ENCODE results near the gene SMURF1. TPM values are rescaled to one million over a fixed set of nuclear protein-coding genes. Genes with fewer than 3 reads are reported as not detected.
A peak's percentile ranks its signal among the peaks of the same experiment; 100 is the strongest.

SMURF1 gene
- total RNA-seq, 1 donor from 2014 or later: 34.4 TPM

DNA sequence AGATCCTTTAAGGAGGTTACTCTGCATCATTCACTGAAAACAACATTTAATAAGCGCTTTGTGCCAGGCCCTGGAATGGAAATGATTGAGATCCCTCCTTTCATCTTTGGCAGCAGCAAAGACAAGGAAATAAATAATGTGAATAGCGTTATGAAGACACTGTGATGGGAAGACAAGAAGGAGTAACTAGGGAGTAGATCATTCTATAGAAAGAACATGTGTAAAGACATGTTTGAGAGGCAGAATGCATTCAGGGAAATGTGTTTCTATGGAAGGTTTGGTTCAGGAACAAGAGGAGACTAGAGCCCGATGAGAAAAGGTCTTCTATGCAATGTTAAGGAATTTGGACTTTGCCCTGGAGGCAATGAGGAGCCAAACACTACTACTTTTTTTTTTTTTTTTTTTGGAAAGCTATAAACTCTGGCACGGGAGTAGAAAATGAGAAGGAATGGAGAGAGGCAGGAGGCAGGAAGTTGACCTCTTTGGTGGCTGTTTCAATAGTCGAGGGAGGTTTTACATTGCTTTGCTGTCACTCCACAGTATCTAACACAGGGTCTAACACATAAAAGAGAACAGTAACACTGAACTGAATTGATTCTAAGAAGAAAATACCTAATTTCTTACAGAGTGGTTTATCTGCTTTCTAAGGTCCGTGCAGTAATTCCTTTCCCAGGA lies 44.9 kb downstream of the SMURF1 start:
- Mint-ChIP-seq H3K9me3 (peaks cover 24% of the 10 kb centered on the region), H3K4me3 (peak overlapping the region; percentile 1), H3K27ac (peak overlapping the region; percentile 67), H3K4me1 (peaks cover 16% of the 10 kb centered on the region), H3K27me3 (ENCODE audit: low read depth) (no peaks in the 10 kb centered on the region), H3K36me3 (peaks cover 23% of the 10 kb centered on the region)
- TF ChIP-seq, protein P1, sequence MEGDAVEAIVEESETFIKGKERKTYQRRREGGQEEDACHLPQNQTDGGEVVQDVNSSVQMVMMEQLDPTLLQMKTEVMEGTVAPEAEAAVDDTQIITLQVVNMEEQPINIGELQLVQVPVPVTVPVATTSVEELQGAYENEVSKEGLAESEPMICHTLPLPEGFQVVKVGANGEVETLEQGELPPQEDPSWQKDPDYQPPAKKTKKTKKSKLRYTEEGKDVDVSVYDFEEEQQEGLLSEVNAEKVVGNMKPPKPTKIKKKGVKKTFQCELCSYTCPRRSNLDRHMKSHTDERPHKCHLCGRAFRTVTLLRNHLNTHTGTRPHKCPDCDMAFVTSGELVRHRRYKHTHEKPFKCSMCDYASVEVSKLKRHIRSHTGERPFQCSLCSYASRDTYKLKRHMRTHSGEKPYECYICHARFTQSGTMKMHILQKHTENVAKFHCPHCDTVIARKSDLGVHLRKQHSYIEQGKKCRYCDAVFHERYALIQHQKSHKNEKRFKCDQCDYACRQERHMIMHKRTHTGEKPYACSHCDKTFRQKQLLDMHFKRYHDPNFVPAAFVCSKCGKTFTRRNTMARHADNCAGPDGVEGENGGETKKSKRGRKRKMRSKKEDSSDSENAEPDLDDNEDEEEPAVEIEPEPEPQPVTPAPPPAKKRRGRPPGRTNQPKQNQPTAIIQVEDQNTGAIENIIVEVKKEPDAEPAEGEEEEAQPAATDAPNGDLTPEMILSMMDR (IDR thresholded peaks at IDR 0.05; ENCODE audit: unreplicated experiment): no peak
- no peak for DNase-seq (ENCODE audit: low spot score in 2 of 2, unreplicated experiment in 2 of 2)

DNA sequence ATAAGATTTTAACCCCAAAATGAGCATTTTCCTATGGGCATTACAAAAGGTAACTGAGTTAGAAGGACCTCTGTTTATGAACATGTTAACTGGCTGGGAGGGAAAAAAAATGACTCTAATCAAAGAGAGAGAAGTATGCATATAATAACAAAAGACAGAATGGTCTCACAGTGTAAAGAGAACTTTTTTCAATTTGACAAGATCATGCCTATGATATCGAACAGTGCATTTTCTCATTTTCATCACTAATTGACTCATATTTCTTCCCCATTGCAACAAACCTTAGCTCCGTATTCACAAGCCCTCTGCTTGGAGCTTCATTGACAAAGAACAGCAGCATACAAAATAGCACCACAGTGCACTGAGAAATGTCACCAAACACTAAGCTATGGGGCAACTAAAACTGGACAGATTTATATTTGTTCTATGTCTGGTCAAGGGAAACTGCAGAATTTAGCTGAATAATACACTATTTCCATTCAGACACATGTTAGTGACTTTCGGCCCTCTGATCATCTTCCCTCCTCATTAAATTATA lies 45.6 kb downstream of the SMURF1 start:
- peaks cover 24% of the 10 kb centered on the region for H3K9me3 Mint-ChIP-seq
- peaks cover 23% of the 10 kb centered on the region for H3K36me3 Mint-ChIP-seq
- TF ChIP-seq, protein P1 (IDR thresholded peaks at IDR 0.05; ENCODE audit: unreplicated experiment): no peak
- peaks cover 16% of the 10 kb centered on the region for H3K4me1 Mint-ChIP-seq
- no peaks in the 10 kb centered on the region for H3K27me3 Mint-ChIP-seq (ENCODE audit: low read depth)
- no peak overlapping the region for H3K4me3 Mint-ChIP-seq
- peak overlapping the region; percentile 67 for H3K27ac Mint-ChIP-seq
- no peak for DNase-seq (ENCODE audit: low spot score in 2 of 2, unreplicated experiment in 2 of 2)

DNA sequence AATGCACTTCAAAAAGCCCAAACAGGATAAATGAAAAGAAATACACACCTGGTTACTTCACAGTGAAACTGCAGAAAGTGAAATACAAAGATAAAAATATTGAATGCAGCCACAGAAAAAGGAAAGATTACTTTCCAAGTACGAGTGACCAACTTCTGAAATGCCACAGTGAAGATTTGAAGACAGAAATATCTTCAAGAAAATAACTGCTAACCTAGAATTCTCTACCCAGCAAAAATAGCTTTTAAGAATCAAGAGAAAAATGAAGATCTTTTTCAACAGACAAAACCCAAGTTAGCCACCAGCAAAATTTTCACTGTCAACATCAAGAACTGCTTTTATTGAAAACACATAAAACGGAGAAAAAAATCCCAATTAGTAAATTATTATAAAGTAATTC lies 46.2 kb downstream of the SMURF1 start:
- H3K27me3 Mint-ChIP-seq (ENCODE audit: low read depth): no peaks in the 10 kb centered on the region
- TF ChIP-seq, protein P1 (IDR thresholded peaks at IDR 0.05; ENCODE audit: unreplicated experiment): no peak
- peaks cover 23% of the 10 kb centered on the region for H3K36me3 Mint-ChIP-seq
- peaks cover 16% of the 10 kb centered on the region for H3K4me1 Mint-ChIP-seq
- DNase-seq (ENCODE audit: low spot score in 2 of 2, unreplicated experiment in 2 of 2): no peak
- peaks cover 24% of the 10 kb centered on the region for H3K9me3 Mint-ChIP-seq
- no peak overlapping the region for H3K4me3 Mint-ChIP-seq
- H3K27ac Mint-ChIP-seq: no peak overlapping the region

DNA sequence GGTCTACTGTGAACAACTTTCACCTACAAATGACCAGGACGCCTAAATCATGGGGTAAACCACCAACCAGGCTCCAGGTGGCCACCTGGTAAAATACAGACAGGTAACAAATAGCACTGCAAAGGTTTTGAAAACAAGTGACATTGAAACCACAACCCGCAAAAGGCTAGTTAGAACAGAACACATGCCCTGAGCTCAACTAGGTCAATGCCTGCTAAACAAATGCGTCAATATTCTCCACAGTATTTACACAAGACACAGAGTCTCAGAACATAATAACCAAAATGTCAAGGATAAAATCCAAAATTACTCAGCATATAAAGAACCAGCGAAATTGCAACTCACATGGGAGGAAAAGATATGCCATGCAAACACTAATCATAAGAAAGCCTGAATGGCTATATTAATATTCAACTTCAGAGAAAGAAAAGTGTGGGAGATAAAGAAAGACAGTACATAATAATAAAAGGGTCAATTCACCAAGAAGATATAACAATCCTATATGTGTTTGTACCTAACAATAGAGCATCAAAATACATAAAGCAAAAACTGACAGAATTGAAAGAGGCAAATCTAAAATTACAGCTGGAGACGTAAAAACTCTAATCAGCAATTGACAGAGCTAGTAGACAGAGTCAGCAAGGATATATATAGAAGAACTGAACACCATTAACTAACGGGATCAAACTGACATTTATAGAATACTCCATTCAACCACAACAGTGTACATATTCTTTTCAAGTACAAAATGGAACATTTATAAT lies 47.6 kb downstream of the SMURF1 start:
- no peak overlapping the region for H3K4me3 Mint-ChIP-seq
- peaks cover 23% of the 10 kb centered on the region for H3K36me3 Mint-ChIP-seq
- H3K27me3 Mint-ChIP-seq (ENCODE audit: low read depth): no peaks in the 10 kb centered on the region
- peaks cover 24% of the 10 kb centered on the region for H3K9me3 Mint-ChIP-seq
- peak overlapping the region; percentile 40 for H3K27ac Mint-ChIP-seq
- TF ChIP-seq, protein P1 (IDR thresholded peaks at IDR 0.05; ENCODE audit: unreplicated experiment): no peak
- peaks cover 20% of the 10 kb centered on the region for H3K4me1 Mint-ChIP-seq
- DNase-seq (ENCODE audit: low spot score in 2 of 2, unreplicated experiment in 2 of 2): no peak

DNA sequence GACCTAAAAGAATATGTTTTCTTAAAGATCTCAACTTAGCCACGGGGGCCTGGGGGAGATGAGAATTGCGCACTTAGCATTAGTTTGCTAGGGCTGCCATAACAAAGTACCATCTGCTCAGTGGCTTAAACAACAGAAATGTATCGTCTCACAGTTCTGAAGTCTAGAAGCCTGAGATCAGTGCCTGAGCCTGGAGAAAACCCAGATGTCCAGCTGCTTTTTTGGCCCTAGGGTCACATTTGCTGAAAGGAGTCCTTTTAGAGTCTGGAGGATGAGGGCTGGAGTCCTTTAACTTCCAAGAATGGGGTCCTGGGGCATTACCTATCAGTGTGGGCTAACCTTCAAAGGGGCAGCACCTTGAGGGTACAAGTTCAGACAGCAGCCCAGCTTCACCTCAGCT lies 48.2 kb downstream of the SMURF1 start:
- Mint-ChIP-seq H3K4me3 (no peak overlapping the region), H3K36me3 (peaks cover 23% of the 10 kb centered on the region)

More for the DNA sequence above, 48.2 kb downstream of the SMURF1 start:
- H3K9me3 Mint-ChIP-seq: peaks cover 24% of the 10 kb centered on the region
- no peaks in the 10 kb centered on the region for H3K27me3 Mint-ChIP-seq (ENCODE audit: low read depth)
- no peak overlapping the region for H3K27ac Mint-ChIP-seq
- DNase-seq (ENCODE audit: low spot score in 2 of 2, unreplicated experiment in 2 of 2): no peak
- TF ChIP-seq, protein P1 (IDR thresholded peaks at IDR 0.05; ENCODE audit: unreplicated experiment): no peak
- peaks cover 23% of the 10 kb centered on the region for H3K4me1 Mint-ChIP-seq
